Neuronal stem cell (in vitro differentiated cells): ENCODE results near the gene EEF1AKMT1.

Source experiments
- DNase-seq: peaks from one replicate; pipeline ENCODE4 v3.0.0-alpha.2; 2013; ENCODE audit warnings: low spot score
- H2AFZ ChIP-seq: one replicate; pipeline ENCODE4 v1.6.1; 2013; ENCODE audit warnings: mild to moderate bottlenecking, low read length, inconsistent platforms
- H2AK5ac ChIP-seq: 2 replicates; pipeline ENCODE4 v1.6.1; 2013; ENCODE audit warnings: low read depth, mild to moderate bottlenecking, inconsistent platforms, low read length, moderate library complexity, mixed read lengths
- H2BK120ac ChIP-seq: 2 replicates; pipeline ENCODE4 v1.6.1; 2013; ENCODE audit warnings: low read depth, mild to moderate bottlenecking, inconsistent platforms, low read length, moderate library complexity, mixed read lengths
- H2BK12ac ChIP-seq: one replicate; pipeline ENCODE4 v1.6.1; 2013; ENCODE audit warnings: low read length, inconsistent platforms
- H2BK15ac ChIP-seq: 2 replicates; pipeline ENCODE4 v1.6.1; 2013; ENCODE audit warnings: mild to moderate bottlenecking, low read length, inconsistent platforms, mixed read lengths
- H2BK5ac ChIP-seq: one replicate; pipeline ENCODE4 v1.6.1; 2013; ENCODE audit warnings: inconsistent platforms, mild to moderate bottlenecking, low read length, moderate library complexity
- H3K14ac ChIP-seq: one replicate; pipeline ENCODE4 v1.6.1; 2013; ENCODE audit warnings: low read length, inconsistent platforms
- H3K18ac ChIP-seq: 2 replicates; pipeline ENCODE4 v1.6.1; 2013; ENCODE audit warnings: low read length, inconsistent platforms
- H3K23ac ChIP-seq: 2 replicates; pipeline ENCODE4 v1.6.1; 2013; ENCODE audit warnings: low read depth, mild to moderate bottlenecking, mixed read lengths, low read length, inconsistent platforms; ENCODE audit not compliant: poor library complexity
- H3K27ac ChIP-seq: replicated peaks from 3 replicates; pipeline ENCODE4 v1.5.1; 2013; ENCODE audit warnings: low read length, inconsistent platforms
- H3K27me3 ChIP-seq, 3 experiments: 2 replicates each; pipeline ENCODE4 v1.6.1; 2013; ENCODE audit warnings: low read length in 3 of 3, mild to moderate bottlenecking in 2 of 3, inconsistent platforms in 1 of 3, low read depth in 1 of 3, mixed read lengths in 1 of 3, moderate library complexity in 1 of 3; ENCODE audit not compliant: control insufficient read depth in 3 of 3, insufficient read depth in 3 of 3
- H3K36me3 ChIP-seq, 2 donors: replicated peaks in 1 of 2; 2 replicates each; pipeline ENCODE4 v1.6.1; 2013; ENCODE audit warnings: low read length in 2 of 2; ENCODE audit not compliant: control insufficient read depth in 2 of 2, insufficient read depth in 2 of 2
- H3K4ac ChIP-seq: 2 replicates; pipeline ENCODE4 v1.6.1; 2013; ENCODE audit warnings: inconsistent platforms, mild to moderate bottlenecking, low read length, moderate library complexity
- H3K4me1 ChIP-seq, 2 donors: 1 replicate in 1 of 2; 2 replicates in 1 of 2; pipeline ENCODE4 v1.6.1; 2013; ENCODE audit warnings: low read length in 2 of 2, low read depth in 1 of 2; ENCODE audit not compliant: control insufficient read depth in 2 of 2, insufficient read depth in 1 of 2
- H3K4me2 ChIP-seq: one replicate; pipeline ENCODE4 v1.6.1; 2013; ENCODE audit warnings: mild to moderate bottlenecking, low read length, inconsistent platforms; ENCODE audit not compliant: insufficient read depth, poor library complexity, severe bottlenecking
- H3K4me3 ChIP-seq, 2 donors: 2 replicates each; pipeline ENCODE4 v1.5.1; 2013; ENCODE audit warnings: low read length in 2 of 2, mild to moderate bottlenecking in 2 of 2, inconsistent platforms in 1 of 2, moderate library complexity in 1 of 2
- H3K79me1 ChIP-seq: one replicate; pipeline ENCODE4 v1.6.1; 2013; ENCODE audit warnings: low read depth, mild to moderate bottlenecking, inconsistent platforms, low read length, moderate library complexity
- H3K9ac ChIP-seq: one replicate; pipeline ENCODE4 v1.6.1; 2013; ENCODE audit warnings: mild to moderate bottlenecking, low read depth, low read length, inconsistent platforms; ENCODE audit not compliant: poor library complexity
- H3K9me3 ChIP-seq, 2 donors: replicated peaks in 1 of 2; 2 replicates each; pipeline versions ENCODE3 to v1.6.1; 2013; ENCODE audit warnings: low read length in 2 of 2, mild to moderate bottlenecking in 2 of 2, inconsistent platforms in 1 of 2, low read depth in 1 of 2, mixed read lengths in 1 of 2, moderate library complexity in 1 of 2; ENCODE audit not compliant: control insufficient read depth in 2 of 2, insufficient read depth in 1 of 2
- H4K8ac ChIP-seq: one replicate; pipeline ENCODE4 v1.6.1; 2013; ENCODE audit warnings: low read depth, mild to moderate bottlenecking, inconsistent platforms, low read length, moderate library complexity
- H4K91ac ChIP-seq: one replicate; pipeline ENCODE4 v1.6.1; 2013; ENCODE audit warnings: low read length, low read depth, mild to moderate bottlenecking, inconsistent platforms; ENCODE audit not compliant: poor library complexity
- WGBS, 2 donors: extraction: QIAGEN DNeasy Blood & Tissue Kit; methylation state at CpG; one replicate each; pipeline ENCODE4 v1.1.7; 2013; ENCODE audit warnings: missing lambda C conversion rate in 2 of 2, mixed read lengths in 1 of 2; ENCODE audit not compliant: insufficient read length in 2 of 2, insufficient replicate concordance in 1 of 2; ENCODE audit errors: extremely low coverage in 2 of 2; 5-methylcytosine and 5-hydroxymethylcytosine counted together

The EEF1AKMT1 gene

DNA sequence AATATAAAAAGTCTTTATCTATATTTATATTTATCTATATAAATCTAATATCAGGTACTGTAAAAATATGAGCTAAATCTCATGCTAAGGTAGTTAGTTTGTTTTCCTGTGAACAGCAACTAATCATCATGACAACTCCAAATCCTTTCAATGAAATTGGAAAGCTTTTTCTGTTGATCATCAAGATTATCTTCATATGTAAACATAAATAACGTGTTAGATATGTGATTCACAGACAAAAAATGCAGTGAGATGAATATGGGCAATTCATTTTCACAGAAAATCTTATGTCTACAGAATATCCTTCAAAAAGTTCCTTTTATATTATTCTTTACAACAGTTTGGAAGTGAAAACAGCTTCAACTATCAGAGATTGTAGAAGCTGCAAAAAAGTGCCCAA is 41.7 kb upstream of the EEF1AKMT1 start:
- H2BK12ac ChIP-seq = no peak overlapping the region
- no peak overlapping the region for H3K14ac ChIP-seq
- H3K18ac ChIP-seq = no peak overlapping the region
- H3K23ac ChIP-seq = no peak overlapping the region
- no peak overlapping the region for H3K4me2 ChIP-seq
- H4K8ac ChIP-seq = no peak overlapping the region
- H2BK120ac ChIP-seq = no peak overlapping the region
- H3K27me3 ChIP-seq = no peaks in the 10 kb centered on the region
- no peak for DNase-seq
- no peak overlapping the region for H2AFZ ChIP-seq
- H3K27ac ChIP-seq = no peak overlapping the region
- H3K4me3 ChIP-seq = no peak overlapping the region
- H3K9me3 ChIP-seq = no peaks in the 10 kb centered on the region
- H4K91ac ChIP-seq = no peak overlapping the region
- no peak overlapping the region for H2BK5ac ChIP-seq
- no peak overlapping the region for H3K9ac ChIP-seq
- H2BK15ac ChIP-seq = no peak overlapping the region
- peaks cover 2% of the 10 kb centered on the region for H3K79me1 ChIP-seq
- no peak overlapping the region for H3K4ac ChIP-seq
- WGBS, 2 donors = no CpG with 5 or more reads among the region's 1 CpG
- no peaks in the 10 kb centered on the region for H3K4me1 ChIP-seq
- no peak overlapping the region for H2AK5ac ChIP-seq
- H3K36me3 ChIP-seq = peaks cover 7 to 36% of the 10 kb centered on the region in 2 donors

GRCh38 chr13:20814224-20814910 is 40.6 kb upstream of the EEF1AKMT1 start:
- Histone ChIP-seq H3K9me3 (no peaks in the 10 kb centered on the region), H3K27me3 (no peaks in the 10 kb centered on the region), H2BK15ac (no peak overlapping the region), H3K79me1 (peaks cover 2% of the 10 kb centered on the region), H4K8ac (no peak overlapping the region), H2BK120ac (no peak overlapping the region), H3K9ac (no peak overlapping the region), H3K27ac (no peak overlapping the region), H3K4me2 (no peak overlapping the region), H3K36me3 (peaks cover 5 to 39% of the 10 kb centered on the region in 2 donors), H4K91ac (no peak overlapping the region), H3K14ac (no peak overlapping the region), H3K4ac (no peak overlapping the region), H3K4me1 (no peaks in the 10 kb centered on the region), H2AK5ac (no peak overlapping the region), H3K23ac (no peak overlapping the region), H3K18ac (no peak overlapping the region), H2BK5ac (no peak overlapping the region), H2AFZ (no peak overlapping the region), H2BK12ac (no peak overlapping the region), H3K4me3 (no peak overlapping the region)
- whole genome bisulfite sequencing, 2 donors = no CpG with 5 or more reads among the region's 5 CpGs
- no peak for DNase-seq

- no peaks in the 10 kb centered on the region for H3K27me3 ChIP-seq
- no CpG with 5 or more reads among the region's 7 CpGs for WGBS, 2 donors
- no peak overlapping the region for H3K14ac ChIP-seq
- H3K4ac ChIP-seq = no peak overlapping the region
- H3K36me3 ChIP-seq = peaks cover 9 to 45% of the 10 kb centered on the region in 2 donors
- no peak overlapping the region for H3K4me2 ChIP-seq
- no peak overlapping the region for H4K91ac ChIP-seq
- DNase-seq = no peak
- H2BK5ac ChIP-seq = no peak overlapping the region
- no peak overlapping the region for H3K9ac ChIP-seq
- H3K79me1 ChIP-seq = peaks cover 2% of the 10 kb centered on the region
- H3K27ac ChIP-seq = no peak overlapping the region
- H2BK15ac ChIP-seq = no peak overlapping the region
- no peaks in the 10 kb centered on the region for H3K9me3 ChIP-seq
- H2BK12ac ChIP-seq = no peak overlapping the region
- H3K23ac ChIP-seq = no peak overlapping the region
- no peak overlapping the region for H2AFZ ChIP-seq
- H3K18ac ChIP-seq = no peak overlapping the region
- H4K8ac ChIP-seq = no peak overlapping the region
- no peak overlapping the region for H2AK5ac ChIP-seq
- no peaks in the 10 kb centered on the region for H3K4me1 ChIP-seq
- H2BK120ac ChIP-seq = no peak overlapping the region
- no peak overlapping the region for H3K4me3 ChIP-seq
Measured at GRCh38 chr13:20812890-20813289, 39.1 kb upstream of the EEF1AKMT1 start.

DNA sequence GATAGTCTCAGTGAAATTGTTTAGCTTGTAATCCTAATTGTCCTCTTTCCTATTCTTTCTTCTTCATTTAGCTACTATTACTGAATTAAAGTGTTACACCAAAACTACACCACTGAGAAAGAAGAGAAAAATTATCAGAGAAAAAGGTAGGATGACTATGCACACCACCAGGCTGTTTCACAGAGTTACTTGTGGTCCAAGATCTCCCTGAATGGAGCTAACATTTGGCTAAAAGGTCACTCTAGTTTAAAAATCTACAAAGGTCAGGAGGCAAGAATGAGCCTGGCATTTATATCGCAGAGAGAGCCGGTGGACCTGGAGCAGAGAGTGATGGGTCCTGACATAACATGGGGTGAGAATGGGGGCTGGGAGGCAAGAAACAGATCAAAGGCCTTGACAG is 37.0 kb upstream of the EEF1AKMT1 start:
- Histone ChIP-seq H3K27me3 (no peaks in the 10 kb centered on the region), H3K9me3 (no peaks in the 10 kb centered on the region), H3K27ac (no peak overlapping the region), H3K79me1 (peaks cover 2% of the 10 kb centered on the region), H3K4me1 (no peaks in the 10 kb centered on the region), H4K8ac (no peak overlapping the region), H2BK15ac (no peak overlapping the region), H3K4me2 (no peak overlapping the region), H3K14ac (no peak overlapping the region), H3K4ac (no peak overlapping the region), H2BK12ac (no peak overlapping the region), H3K23ac (no peak overlapping the region), H3K4me3 (no peak overlapping the region), H2AK5ac (no peak overlapping the region), H3K9ac (no peak overlapping the region), H2AFZ (no peak overlapping the region), H3K36me3 (peaks cover 12 to 53% of the 10 kb centered on the region in 2 donors), H4K91ac (no peak overlapping the region), H3K18ac (no peak overlapping the region), H2BK120ac (no peak overlapping the region), H2BK5ac (no peak overlapping the region)
- WGBS, 2 donors = no CpG with 5 or more reads among the region's 2 CpGs
- DNase-seq = no peak
